K562 (cell line): ENCODE results near the gene CREM. TPM values are rescaled to one million over a fixed set of nuclear protein-coding genes. Genes with fewer than 3 reads are reported as not detected.

Experiments used
- ATAC-seq: fragments of 200-7000 bp; cut with Tn5 transposase; 3 replicates; pipeline ENCODE4 v1.9.1; 2020; ENCODE audit warnings: moderate library complexity
- BruUV-seq: library from RNA; stranded (reverse); fragments of 400-500 nt; replicated peaks from 2 replicates; lab custom pipeline; 2021; lab: Mats Ljungman, UMichigan
- CTCF ChIA-PET: fragments of 300-600 bp; formaldehyde crosslinking; extraction: SDS; loops from one replicate; lab custom pipeline; 2021; ENCODE audit warnings: low intra/inter-chr PET ratio; lab: Yijun Ruan, JAX
- POLR2A ChIA-PET: fragments of 300-600, 350-650 bp; sonication (Branson Sonifier 250); formaldehyde crosslinking; extraction: SDS; loops from one replicate; lab custom pipeline; 2021; ENCODE audit warnings: antibody characterized with exemption, inconsistent platforms; lab: Yijun Ruan, JAX
- DNase-seq, 4 experiments: peaks; one replicate each; pipeline versions ENCODE4 v3.0.0 to v3.0.0-alpha.2; 2011 to 2018; ENCODE audit warnings: low spot score in 3 of 4, mixed read lengths in 3 of 4; ENCODE audit errors: extremely low read depth in 1 of 4
- FAIRE-seq: peaks from 2 replicates; lab custom pipeline; 2011; peaks lifted over from hg19 to GRCh38; lab: Jason Lieb, UNC
- H2AFZ ChIP-seq: 2 replicates; pipeline ENCODE4 v1.6.0; 2011; ENCODE audit warnings: low read depth, low read length, control low read depth, inconsistent platforms
- H3K27ac ChIP-seq: fragments of 200-600 bp; 3 replicates; pipeline ENCODE4 v1.8.0; 2011; ENCODE audit warnings: low read depth, mild to moderate bottlenecking, control low read depth, inconsistent platforms, low read length, moderate library complexity, mixed read lengths; ENCODE audit errors: extremely low read depth
- H3K27me3 ChIP-seq, 2 experiments: fragments of 300-600 bp in 1 of 2; 2 replicates in 1 of 2; 3 replicates in 1 of 2; pipeline versions ENCODE4 v1.6.0 to v1.8.0; 2011; ENCODE audit warnings: inconsistent platforms in 2 of 2, low read length in 2 of 2, mild to moderate bottlenecking in 1 of 2, mixed read lengths in 1 of 2, moderate library complexity in 1 of 2; ENCODE audit not compliant: control insufficient read depth in 2 of 2, insufficient read depth in 2 of 2
- H3K36me3 ChIP-seq: fragments of 300-600 bp; 3 replicates; pipeline ENCODE4 v1.8.0; 2011; ENCODE audit warnings: mild to moderate bottlenecking, low read length, inconsistent platforms; ENCODE audit not compliant: control insufficient read depth, insufficient read depth
- H3K4me1 ChIP-seq, 2 experiments: fragments of 200-600 bp in 1 of 2; replicated peaks in 1 of 2; 2 replicates in 1 of 2; 3 replicates in 1 of 2; pipeline versions ENCODE4 v1.5.1 to v1.8.0; 2011; ENCODE audit warnings: inconsistent platforms in 2 of 2, low read length in 2 of 2, mild to moderate bottlenecking in 1 of 2, mixed read lengths in 1 of 2, moderate library complexity in 1 of 2; ENCODE audit not compliant: control insufficient read depth in 2 of 2, insufficient read depth in 2 of 2
- H3K4me2 ChIP-seq: 2 replicates; pipeline ENCODE4 v1.6.1; 2011; ENCODE audit warnings: low read length, control low read depth, inconsistent platforms, mixed read lengths; ENCODE audit not compliant: insufficient read depth
- H3K4me3 ChIP-seq: fragments of 200-600 bp; sonication (generic), shearing (Covaris generic); 2 replicates; pipeline ENCODE4 v1.5.1; 2016; ENCODE audit warnings: control low read depth, inconsistent platforms
- H3K79me2 ChIP-seq: fragments of 200-600 bp; 3 replicates; pipeline ENCODE4 v1.8.0; 2011; ENCODE audit warnings: low read length, inconsistent platforms; ENCODE audit not compliant: control insufficient read depth, insufficient read depth
- H3K9ac ChIP-seq, 2 experiments: 2 replicates each; pipeline versions ENCODE4 v1.6.0 to v1.6.1; 2011; ENCODE audit warnings: low read depth in 2 of 2, low read length in 2 of 2, control low read depth in 1 of 2, inconsistent platforms in 1 of 2, mild to moderate bottlenecking in 1 of 2, mixed read lengths in 1 of 2; ENCODE audit not compliant: insufficient read depth in 1 of 2
- H3K9me1 ChIP-seq: one replicate; pipeline ENCODE4 v1.6.0; 2011; ENCODE audit warnings: inconsistent platforms, mild to moderate bottlenecking, low read length, moderate library complexity; ENCODE audit not compliant: control insufficient read depth, insufficient read depth
- H3K9me3 ChIP-seq: replicated peaks from 2 replicates; pipeline ENCODE4 v1.5.1; 2011; ENCODE audit warnings: low read depth, low read length, inconsistent platforms; ENCODE audit not compliant: control insufficient read depth, insufficient read depth
- H4K20me1 ChIP-seq: replicated peaks from 2 replicates; pipeline ENCODE4 v1.6.1; 2011; ENCODE audit warnings: low read length, inconsistent platforms, mixed read lengths; ENCODE audit not compliant: control insufficient read depth, insufficient read depth
- BCLAF1 ChIP-seq, 2 experiments: fragments of 450-650 bp in 1 of 2; IDR thresholded peaks; 2 replicates each; pipeline ENCODE4 v1.6.1; 2011 to 2017; ENCODE audit warnings: low read depth in 2 of 2, antibody characterized with exemption in 1 of 2, borderline replicate concordance in 1 of 2, low read length in 1 of 2, mild to moderate bottlenecking in 1 of 2, mixed read lengths in 1 of 2; ENCODE audit not compliant: control insufficient read depth in 1 of 2
- E2F1 ChIP-seq: sonication (generic); formaldehyde crosslinking; IDR thresholded peaks from 2 replicates; pipeline ENCODE4 v1.8.1; 2023; ENCODE audit warnings: mild to moderate bottlenecking, missing genetic modification reagents, moderate library complexity
- ELF1 ChIP-seq: fragments of 200-800 bp; sonication (Bioruptor generic); IDR thresholded peaks from 2 replicates; pipeline ENCODE4 v1.6.1; 2016; ENCODE audit warnings: missing genetic modification characterization, missing compliant biosample characterization
- FOXA3 ChIP-seq, 2 experiments: fragments of 450-650 bp in 1 of 2; sonication (generic) in 1 of 2; formaldehyde crosslinking; IDR thresholded peaks in 1 of 2; conservative IDR thresholded peaks in 1 of 2; 2 replicates each; pipeline versions ENCODE4 v1.4.0 to v1.8.0; 2020 to 2022; ENCODE audit warnings: mild to moderate bottlenecking in 2 of 2, missing genetic modification reagents in 1 of 2
- HMGXB4 ChIP-seq: sonication (generic); formaldehyde crosslinking; IDR thresholded peaks from 2 replicates; pipeline ENCODE4 v1.8.1; 2023; ENCODE audit warnings: mild to moderate bottlenecking, missing genetic modification reagents
- JUNB ChIP-seq: fragments of 450-650 bp; formaldehyde crosslinking; conservative IDR thresholded peaks from 2 replicates; pipeline ENCODE4 v1.4.0; 2020; ENCODE audit warnings: mild to moderate bottlenecking
- KDM5B ChIP-seq: fragments of 200-600 bp; sonication (generic); IDR thresholded peaks from 2 replicates; pipeline ENCODE4 v1.6.1; 2012; ENCODE audit warnings: low read depth, mild to moderate bottlenecking, moderate library complexity, low read length, control low read depth, inconsistent platforms; ENCODE audit not compliant: insufficient replicate concordance
- MAFK ChIP-seq: IDR thresholded peaks from 2 replicates; pipeline ENCODE4 v1.6.1; 2011; ENCODE audit warnings: low read length, improper control_type of control experiment
- POLR2G ChIP-seq: fragments of 200-400 bp; formaldehyde crosslinking; IDR thresholded peaks from 2 replicates; pipeline ENCODE4 v1.6.1; 2017; ENCODE audit warnings: low read depth, mild to moderate bottlenecking, antibody characterized with exemption, low read length, moderate library complexity
- SMAD4 ChIP-seq: fragments of 250-450 bp; sonication (Bioruptor Pico); conservative IDR thresholded peaks from 2 replicates; pipeline ENCODE4 v1.8.0; 2021; ENCODE audit warnings: inconsistent platforms, mild to moderate bottlenecking, moderate library complexity
- STAG1 ChIP-seq: sonication (generic); formaldehyde crosslinking; IDR thresholded peaks from 2 replicates; pipeline ENCODE4 v1.5.0; 2020; ENCODE audit warnings: missing genetic modification reagents, borderline replicate concordance
- ZBTB1 ChIP-seq: sonication (generic); formaldehyde crosslinking; IDR thresholded peaks from 2 replicates; pipeline ENCODE4 v1.8.1; 2023; ENCODE audit warnings: missing genetic modification reagents, low read depth, mild to moderate bottlenecking, borderline replicate concordance
- ZNF57 ChIP-seq: fragments of 450-650 bp; formaldehyde crosslinking; IDR thresholded peaks from 2 replicates; pipeline ENCODE4 v1.4.0; 2020; ENCODE audit warnings: mild to moderate bottlenecking, moderate library complexity
- WGBS: fragments of 100-300 bp; shearing (Covaris generic); methylation state at CpG from one replicate; pipeline ENCODE4 v1.1.6; 2016; ENCODE audit warnings: low coverage, mixed read lengths; ENCODE audit not compliant: insufficient coverage; ENCODE audit errors: missing lambda C conversion rate; 5-methylcytosine and 5-hydroxymethylcytosine counted together
- in situ Hi-C: fragments of 300-500 bp; cut with MboI; formaldehyde crosslinking; loops from 4 replicates; pipeline ENCODE4 v1.15.0; 2018; ENCODE audit warnings: inconsistent platforms, mixed read lengths
- intact Hi-C: fragments of 100-400 bp; cut with micrococcal nuclease; formaldehyde crosslinking; loops from 2 replicates; pipeline ENCODE4 v1.14.2; 2022
- polyA plus RNA-seq, 8 experiments: library from polyadenylated mRNA; depleted of rRNA in 4 of 8; stranded (reverse) in 5 of 8; unstranded in 3 of 8; fragments of >200 nt; fragmentation: Nextera tagmentation in 2 of 8; fragmentation: Illumina TruSeq in 1 of 8; extraction: Ambion mirVana in 2 of 8; extraction: Trizol in 1 of 8; gene quantifications; 2 replicates each; pipeline versions ENCODE4 v1.2.1 to v1.2.3, GENCODE V29; 2011 to 2014; ENCODE audit warnings: inconsistent platforms in 1 of 8, missing spikeins in 1 of 8
- total RNA-seq, 7 experiments: library from RNA; depleted of rRNA in 6 of 7; stranded (reverse); fragments of >200 nt in 6 of 7; fragmentation: Illumina TruSeq in 2 of 7; extraction: Trizol in 2 of 7; gene quantifications; 2 replicates each; pipeline versions ENCODE4 v1.2.1 to v1.2.3, GENCODE V29; 2011 to 2021; ENCODE audit warnings: low replicate concordance in 1 of 7

CREM gene
- total and polyA plus RNA-seq, 9 of the 15 experiments (the other 6 are each of a cell fraction or from before 2014, with no cell fraction given), result 39.1 to 70.2 (median 48.3) TPM

GRCh38 chr10:35127289-35127891, 744 bp downstream of the CREM start:
- ATAC-seq, result peak; percentile 18
- no peaks in the 10 kb centered on the region for H4K20me1 ChIP-seq
- H3K4me3 ChIP-seq, result peak overlapping the region; percentile 95
- peak overlapping the region; percentile 98 to 99 for H3K9ac ChIP-seq
- FAIRE-seq, result no peak
- intact Hi-C loops, result loop anchor here (10.0 kb wide), 4 partner anchors 133 to 507 kb away; partner anchors contain the start of gene GJD4
- in situ Hi-C loops, result no loop called here
- no peaks in the 10 kb centered on the region for H3K9me1 ChIP-seq
- CTCF ChIA-PET, result interaction anchor here (1.0 kb wide), 1 partner anchor 68 kb away, joined by 5 read pairs; no protein-coding TSS in a partner anchor
- POLR2A ChIA-PET, result interaction anchor here (0.8 to 3.7 kb wide), 12 partner anchors 10 to 406 kb away, joined by 3 to 24 read pairs (median 4); partner anchors contain the start of gene CUL2
- H3K9me3 ChIP-seq, result no peaks in the 10 kb centered on the region
- H3K4me1 ChIP-seq, result peaks cover 17 to 22% of the 10 kb centered on the region in 2 experiments
- H3K4me2 ChIP-seq, result peak overlapping the region; percentile 92
- DNase-seq, result peak; percentile 43 to 67 (median 47)
- peak overlapping the region; percentile 80 for H2AFZ ChIP-seq
- no peaks in the 10 kb centered on the region for H3K36me3 ChIP-seq
- no peaks in the 10 kb centered on the region for H3K27me3 ChIP-seq
- peak overlapping the region; percentile 99 for H3K27ac ChIP-seq
- TSS peak; percentile 50 for BruUV-seq
- 0% methylated on average over 38 of the region's 56 CpGs for WGBS
- H3K79me2 ChIP-seq, result peaks cover 48% of the 10 kb centered on the region
- TF ChIP-seq SMAD4 (CRISPR knock-in tag), result 0 out of 2 replicates have a peak, but pooled peaks have one; percentile 6
- TF ChIP-seq HMGXB4 (CRISPR knock-in tag), result 0 out of 2 replicates have a peak, but pooled peaks have one; percentile 5
- TF ChIP-seq POLR2G, result peak; percentile 77
- no peak for TF ChIP-seq JUNB (CRISPR knock-in tag)
- no peak for TF ChIP-seq KDM5B
- peak; percentile 36 for TF ChIP-seq STAG1
- no peak for TF ChIP-seq BCLAF1 (IDR thresholded peaks at IDR 0.05; ENCODE audit: borderline replicate concordance in 1 of 2, control insufficient read depth in 1 of 2, low read depth in 2 of 2, low read length in 1 of 2)
- TF ChIP-seq FOXA3 (CRISPR knock-in tag; conservative IDR thresholded peaks at IDR 0.05 in 1 of 2, IDR thresholded peaks at IDR 0.05 in 1 of 2), result peak in 1 of 2 experiments; percentile 37; a peak in 1 of 4 replicates
- TF ChIP-seq ZNF57 (CRISPR knock-in tag), result no peak
- TF ChIP-seq MAFK, result 0 out of 2 replicates have a peak, but pooled peaks have one; percentile 18
- peak; percentile 60; the same call in 1 of the 2 replicates for TF ChIP-seq E2F1
- TF ChIP-seq ELF1 (tag), result peak; percentile 34; the same call in 1 of the 2 replicates
- TF ChIP-seq ZBTB1 (CRISPR knock-in tag), result no peak
